H1 (cell line): Measurements from ENCODE around the gene NUP210.

Experiments
- EP300 ChIP-seq, 2 experiments: IDR thresholded peaks; 1 replicate in 1 of 2; 2 replicates in 1 of 2; pipeline ENCODE4 v1.6.1; 2011 to 2012; ENCODE audit warnings: low read depth in 2 of 2, low read length in 2 of 2, mild to moderate bottlenecking in 2 of 2, borderline replicate concordance in 1 of 2, inconsistent platforms in 1 of 2, moderate library complexity in 1 of 2
- POLR2A ChIP-seq, 2 experiments: IDR thresholded peaks; 1 replicate in 1 of 2; 2 replicates in 1 of 2; pipeline ENCODE4 v1.6.1; 2011; ENCODE audit warnings: low read depth in 2 of 2, low read length in 2 of 2, mild to moderate bottlenecking in 2 of 2; ENCODE audit errors: control extremely low read depth in 1 of 2
- RFX5 ChIP-seq: IDR thresholded peaks from 2 replicates; pipeline ENCODE4 v1.6.1; 2011; ENCODE audit warnings: low read depth, low read length, improper control_type of control experiment, borderline replicate concordance
- SIN3A ChIP-seq, 2 experiments: IDR thresholded peaks in 1 of 2; conservative IDR thresholded peaks in 1 of 2; 2 replicates each; pipeline ENCODE4 v1.6.1; 2011 to 2012; ENCODE audit warnings: low read length in 2 of 2, improper control_type of control experiment in 1 of 2, low read depth in 1 of 2, mild to moderate bottlenecking in 1 of 2
- YY1 ChIP-seq: IDR thresholded peaks from 2 replicates; pipeline ENCODE4 v1.6.1; 2011; ENCODE audit warnings: low read depth, mild to moderate bottlenecking, low read length
- TF ChIP-seq, protein P1 (sequence below), 3 experiments: IDR thresholded peaks; 1 replicate in 2 of 3; 2 replicates in 1 of 3; pipeline versions ENCODE4 v1.5.1 to v1.6.1; 2011; ENCODE audit warnings: low read length in 3 of 3, mild to moderate bottlenecking in 3 of 3, inconsistent platforms in 2 of 3, low read depth in 1 of 3, moderate library complexity in 1 of 3; ENCODE audit not compliant: insufficient read depth in 1 of 3; ENCODE audit errors: control extremely low read depth in 1 of 3

DNA sequence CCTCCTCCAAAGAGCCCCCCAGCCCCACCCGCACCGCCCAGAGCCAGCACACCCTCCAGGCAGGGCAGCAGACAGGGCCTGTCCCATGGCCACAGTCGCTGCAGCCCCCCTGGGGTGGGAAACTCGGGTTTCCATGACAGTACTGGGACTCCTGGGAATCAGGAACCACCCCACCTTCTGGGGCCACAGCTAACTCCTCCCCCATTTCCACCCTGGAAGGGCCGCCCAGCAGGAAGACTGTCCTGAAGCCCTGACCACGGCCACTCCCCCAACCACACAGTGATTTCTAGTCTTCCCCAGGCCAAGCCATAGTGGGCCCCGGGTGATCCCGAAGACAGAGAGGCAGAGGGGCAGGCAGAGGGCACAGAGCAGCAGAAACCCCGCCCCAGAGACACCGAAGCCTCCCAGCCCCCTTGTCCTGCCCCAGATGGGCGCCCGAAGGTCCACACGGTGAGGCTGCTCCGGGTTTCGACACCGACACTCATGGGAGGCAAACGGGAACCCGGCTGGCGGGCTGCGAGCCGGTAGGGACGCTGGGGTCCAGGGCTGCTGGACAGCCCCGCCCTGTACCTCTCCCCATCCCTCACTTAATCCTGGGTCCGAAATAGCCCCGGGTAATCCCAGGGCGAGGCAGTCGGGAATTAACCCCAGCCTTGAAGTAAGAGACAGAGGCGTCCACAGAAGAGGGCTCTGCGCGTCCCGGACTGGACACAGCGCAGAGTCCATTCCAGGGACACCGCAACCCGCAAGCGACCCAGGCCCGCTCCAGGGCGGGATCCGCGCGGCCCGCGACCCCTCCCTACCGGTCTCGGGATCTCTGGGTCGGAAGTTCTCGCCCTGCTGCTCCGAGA lies 138.4 kb downstream of the NUP210 start:
- TF ChIP-seq, protein P1, sequence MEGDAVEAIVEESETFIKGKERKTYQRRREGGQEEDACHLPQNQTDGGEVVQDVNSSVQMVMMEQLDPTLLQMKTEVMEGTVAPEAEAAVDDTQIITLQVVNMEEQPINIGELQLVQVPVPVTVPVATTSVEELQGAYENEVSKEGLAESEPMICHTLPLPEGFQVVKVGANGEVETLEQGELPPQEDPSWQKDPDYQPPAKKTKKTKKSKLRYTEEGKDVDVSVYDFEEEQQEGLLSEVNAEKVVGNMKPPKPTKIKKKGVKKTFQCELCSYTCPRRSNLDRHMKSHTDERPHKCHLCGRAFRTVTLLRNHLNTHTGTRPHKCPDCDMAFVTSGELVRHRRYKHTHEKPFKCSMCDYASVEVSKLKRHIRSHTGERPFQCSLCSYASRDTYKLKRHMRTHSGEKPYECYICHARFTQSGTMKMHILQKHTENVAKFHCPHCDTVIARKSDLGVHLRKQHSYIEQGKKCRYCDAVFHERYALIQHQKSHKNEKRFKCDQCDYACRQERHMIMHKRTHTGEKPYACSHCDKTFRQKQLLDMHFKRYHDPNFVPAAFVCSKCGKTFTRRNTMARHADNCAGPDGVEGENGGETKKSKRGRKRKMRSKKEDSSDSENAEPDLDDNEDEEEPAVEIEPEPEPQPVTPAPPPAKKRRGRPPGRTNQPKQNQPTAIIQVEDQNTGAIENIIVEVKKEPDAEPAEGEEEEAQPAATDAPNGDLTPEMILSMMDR (IDR thresholded peaks at IDR 0.05; ENCODE audit: control extremely low read depth in 1 of 3, insufficient read depth in 1 of 3, low read depth in 1 of 3, low read length in 3 of 3): no peak
- TF ChIP-seq POLR2A (IDR thresholded peaks at IDR 0.05; ENCODE audit: control extremely low read depth in 1 of 2, low read depth in 2 of 2, low read length in 2 of 2) (no peak), YY1 (no peak), EP300 (IDR thresholded peaks at IDR 0.05; ENCODE audit: borderline replicate concordance in 1 of 2, low read depth in 2 of 2, low read length in 2 of 2) (no peak), SIN3A (conservative IDR thresholded peaks at IDR 0.05 in 1 of 2, IDR thresholded peaks at IDR 0.05 in 1 of 2; ENCODE audit: low read depth in 1 of 2, low read length in 2 of 2) (no peak), RFX5 (no peak)
